GM06990 (cell line): ENCODE measurements around the gene MXD3.
"Not testable (repeated sequence)": the region's sequence is repeated elsewhere in the genome, so short reads cannot be mapped to it uniquely, and the experiment has no call there.

ENCODE experiments used
- DNase-seq: peaks from one replicate; pipeline ENCODE4 v3.0.0-alpha.2; 2011; ENCODE audit not compliant: insufficient read length; ENCODE audit errors: extremely low read depth
- H3K27me3 ChIP-seq: replicated peaks from 2 replicates; pipeline ENCODE4 v1.6.0; 2011; ENCODE audit warnings: low read length; ENCODE audit not compliant: control insufficient read depth, insufficient read depth
- H3K36me3 ChIP-seq: 2 replicates; pipeline ENCODE4 v1.5.1; 2011; ENCODE audit warnings: low read length; ENCODE audit not compliant: control insufficient read depth, insufficient read depth
- H3K4me3 ChIP-seq: replicated peaks from 2 replicates; pipeline ENCODE4 v1.5.1; 2011; ENCODE audit warnings: low read depth, mild to moderate bottlenecking, control low read depth, low read length
- CTCF ChIP-seq: IDR thresholded peaks from 2 replicates; pipeline ENCODE4 v1.5.1; 2011; ENCODE audit warnings: low read length, control low read depth, mild to moderate bottlenecking, inconsistent platforms; ENCODE audit not compliant: insufficient read depth, poor library complexity, severe bottlenecking

MXD3 gene

GRCh38 chr5:177311723-177312648 is at the start of gene MXD3:
Gene MXD3, minus strand, starts transcription at chr5:177311898. Its CDS starts 68 bp downstream, at chr5:177311830.
- no peak for TF ChIP-seq CTCF
- Histone ChIP-seq H3K27me3 (no peaks in the 10 kb centered on the region), H3K4me3 (peak within 1 kb of the TSS; percentile 75), H3K36me3 (peaks cover 5% of the 10 kb centered on the region)
- peak; percentile 97 for DNase-seq

- H3K4me3 ChIP-seq, DNase-seq, H3K36me3 ChIP-seq, H3K27me3 ChIP-seq: not testable (repeated sequence)
Measured at GRCh38 chr5:177360740-177361139, 49.0 kb upstream of the MXD3 start.

- Histone ChIP-seq H3K27me3 (no peaks in the 10 kb centered on the region), H3K4me3 (no peak overlapping the region; the same call in 1 of the 2 replicates), H3K36me3 (no peaks in the 10 kb centered on the region)
- no peak for DNase-seq
- no peak for TF ChIP-seq CTCF
Measured at GRCh38 chr5:177359860-177360259, 48.2 kb upstream of the MXD3 start.

- Histone ChIP-seq H3K27me3 (no peaks in the 10 kb centered on the region), H3K36me3 (no peaks in the 10 kb centered on the region), H3K4me3 (peak overlapping the region; percentile 4)
- TF ChIP-seq CTCF, result no peak
- DNase-seq, result no peak
Measured at GRCh38 chr5:177359451-177359851, 47.8 kb upstream of the MXD3 start.

GRCh38 chr5:177358370-177358819 is 46.7 kb upstream of the MXD3 start:
- no peaks in the 10 kb centered on the region for H3K36me3 ChIP-seq
- H3K27me3 ChIP-seq, result no peaks in the 10 kb centered on the region
- peak overlapping the region; percentile 86 for H3K4me3 ChIP-seq
- no peak for DNase-seq
- TF ChIP-seq CTCF, result no peak
